SHP77 treated with DMSO at 0.1 percent for 48 hours (cell line): ENCODE data around the gene APOB.

Experiments
- DNase-seq: peaks from one replicate; lab custom pipeline; 2025; lab: John Stamatoyannopoulos, UW

The APOB gene

GRCh38 chr2:21004181-21004572 lies 39.7 kb downstream of the APOB start:
- DNase-seq = no peak

DNA sequence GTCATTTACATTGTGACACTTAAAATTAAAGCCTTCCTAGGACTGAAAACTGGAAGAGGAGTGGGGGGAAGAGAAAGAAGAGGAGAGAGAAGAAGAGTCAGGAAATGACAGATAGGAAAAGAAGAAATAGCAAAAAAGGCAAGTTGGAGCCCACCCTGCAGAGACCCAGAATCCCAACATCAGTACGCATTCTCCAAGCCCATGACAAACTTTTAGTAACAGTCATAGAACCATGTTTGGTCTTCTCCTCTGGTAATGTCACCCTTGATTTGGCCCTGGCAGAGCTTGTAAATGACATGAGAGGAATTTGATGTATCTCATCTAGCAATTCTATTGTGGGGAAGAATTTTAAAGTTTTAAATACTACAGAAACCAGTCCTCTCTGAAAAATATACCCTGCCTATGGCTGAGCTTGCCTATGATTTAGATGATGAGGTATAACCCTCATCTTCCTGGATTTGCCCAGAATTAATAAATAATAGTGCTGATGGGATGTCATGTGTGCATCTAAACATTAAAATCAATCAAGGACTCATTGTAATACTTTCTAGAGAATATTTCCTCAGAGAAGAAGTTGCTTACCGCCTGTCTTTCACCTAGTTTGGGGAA lies 40.2 kb downstream of the APOB start:
- no peak for DNase-seq

GRCh38 chr2:21002814-21003192 lies 41.1 kb downstream of the APOB start:
- DNase-seq = no peak

GRCh38 chr2:21001988-21002813 lies 41.7 kb downstream of the APOB start:
- no peak for DNase-seq

DNA sequence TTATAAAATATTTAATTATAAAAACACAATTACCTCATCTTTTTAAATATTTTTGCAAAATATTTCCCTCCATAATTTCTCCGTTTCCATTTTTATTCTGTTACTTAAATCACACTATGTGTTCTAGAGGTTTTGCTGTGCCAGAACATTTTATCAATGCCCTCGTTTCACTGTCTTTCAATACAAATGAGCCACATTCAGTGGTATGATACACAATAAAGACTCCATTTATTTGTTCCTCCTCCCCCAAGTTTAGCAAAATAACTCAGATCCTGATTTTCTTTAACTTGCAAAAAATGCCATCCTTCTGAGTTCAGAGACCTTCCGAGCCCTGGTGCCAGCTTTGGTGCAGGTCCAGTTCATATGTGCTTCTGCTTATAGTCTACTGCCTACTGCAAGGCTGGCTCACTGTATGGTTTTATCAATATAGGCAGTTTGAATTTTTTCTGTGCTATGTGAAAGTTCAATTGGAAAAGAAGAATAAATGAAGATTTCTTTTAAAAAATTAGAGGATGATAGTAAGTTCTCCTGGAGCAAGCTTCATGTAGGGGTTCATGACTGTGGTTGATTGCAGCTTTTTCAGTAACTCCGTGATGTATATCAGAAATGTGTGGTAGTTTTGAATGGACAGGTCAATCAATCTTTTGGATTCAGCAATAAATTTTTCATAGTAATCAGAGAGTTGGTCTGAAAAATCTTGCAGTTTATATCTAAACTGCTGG lies 42.5 kb downstream of the APOB start:
- no peak for DNase-seq

DNA sequence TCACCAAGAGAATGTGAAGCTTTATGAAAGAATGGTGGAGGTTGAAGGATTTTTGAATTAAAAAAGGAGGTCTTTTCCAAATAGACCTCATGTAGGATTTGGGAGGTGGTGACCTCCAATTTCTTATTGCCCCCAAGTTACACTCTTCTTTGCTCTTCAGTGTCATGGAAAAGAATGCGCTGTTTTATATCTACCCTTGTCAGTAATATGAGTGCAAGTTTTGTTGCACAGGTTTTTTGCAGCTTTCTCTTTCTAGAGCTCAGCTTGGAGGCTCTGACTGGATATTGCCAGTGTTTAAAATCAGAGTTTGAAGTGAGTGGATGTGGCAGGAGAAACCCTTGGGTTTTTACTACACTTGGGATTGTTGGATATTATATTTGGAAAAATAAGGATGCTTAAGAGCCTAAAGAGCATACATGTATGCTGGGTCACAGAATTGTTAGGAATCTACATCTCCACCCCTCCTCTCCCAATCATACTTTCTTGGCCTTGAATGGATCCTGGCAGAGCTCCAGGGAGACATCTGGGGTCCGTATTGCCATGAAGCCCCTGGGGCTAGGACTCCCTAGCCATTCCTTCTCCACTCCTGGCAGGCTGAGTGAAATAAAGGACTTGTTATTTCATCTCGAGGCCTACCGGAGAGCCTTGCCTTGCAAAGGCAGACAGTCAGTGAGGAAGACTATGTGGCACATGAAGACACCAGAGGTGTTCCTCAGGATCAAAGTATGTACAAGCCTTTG lies 43.8 kb downstream of the APOB start:
- no peak for DNase-seq

GRCh38 chr2:20998972-20999905 lies 44.6 kb downstream of the APOB start:
- DNase-seq = no peak

GRCh38 chr2:20997953-20998722 lies 45.7 kb downstream of the APOB start:
- DNase-seq = no peak

- no peak for DNase-seq
Observed at GRCh38 chr2:20994130-20994529, 49.7 kb downstream of the APOB start.

GRCh38 chr2:20992201-20992711 lies 51.6 kb downstream of the APOB start:
- DNase-seq = no peak

GRCh38 chr2:20990442-20991430 lies 53.1 kb downstream of the APOB start:
- no peak for DNase-seq

- DNase-seq = no peak
Observed at GRCh38 chr2:20989404-20989803, 54.5 kb downstream of the APOB start.

DNA sequence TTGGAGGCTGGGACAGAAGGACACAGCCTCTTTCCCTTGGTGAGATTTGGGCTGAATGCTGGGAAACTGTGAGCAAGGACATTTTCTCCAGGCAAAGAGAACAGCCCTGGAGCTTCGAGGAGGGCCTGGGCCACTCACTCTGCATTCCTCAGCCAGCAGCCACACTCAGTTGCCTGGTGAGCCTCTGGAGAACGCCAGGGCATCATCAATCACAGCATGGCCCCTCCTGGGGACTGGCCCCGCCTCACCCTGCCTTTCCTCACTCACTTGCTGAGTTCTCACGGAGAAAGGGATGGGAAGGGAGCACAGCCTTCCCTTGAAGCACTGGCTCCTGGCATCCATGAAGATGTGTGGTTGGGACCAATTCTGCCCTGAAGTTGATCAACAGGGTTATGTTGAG lies 55.0 kb downstream of the APOB start:
- no peak for DNase-seq

DNA sequence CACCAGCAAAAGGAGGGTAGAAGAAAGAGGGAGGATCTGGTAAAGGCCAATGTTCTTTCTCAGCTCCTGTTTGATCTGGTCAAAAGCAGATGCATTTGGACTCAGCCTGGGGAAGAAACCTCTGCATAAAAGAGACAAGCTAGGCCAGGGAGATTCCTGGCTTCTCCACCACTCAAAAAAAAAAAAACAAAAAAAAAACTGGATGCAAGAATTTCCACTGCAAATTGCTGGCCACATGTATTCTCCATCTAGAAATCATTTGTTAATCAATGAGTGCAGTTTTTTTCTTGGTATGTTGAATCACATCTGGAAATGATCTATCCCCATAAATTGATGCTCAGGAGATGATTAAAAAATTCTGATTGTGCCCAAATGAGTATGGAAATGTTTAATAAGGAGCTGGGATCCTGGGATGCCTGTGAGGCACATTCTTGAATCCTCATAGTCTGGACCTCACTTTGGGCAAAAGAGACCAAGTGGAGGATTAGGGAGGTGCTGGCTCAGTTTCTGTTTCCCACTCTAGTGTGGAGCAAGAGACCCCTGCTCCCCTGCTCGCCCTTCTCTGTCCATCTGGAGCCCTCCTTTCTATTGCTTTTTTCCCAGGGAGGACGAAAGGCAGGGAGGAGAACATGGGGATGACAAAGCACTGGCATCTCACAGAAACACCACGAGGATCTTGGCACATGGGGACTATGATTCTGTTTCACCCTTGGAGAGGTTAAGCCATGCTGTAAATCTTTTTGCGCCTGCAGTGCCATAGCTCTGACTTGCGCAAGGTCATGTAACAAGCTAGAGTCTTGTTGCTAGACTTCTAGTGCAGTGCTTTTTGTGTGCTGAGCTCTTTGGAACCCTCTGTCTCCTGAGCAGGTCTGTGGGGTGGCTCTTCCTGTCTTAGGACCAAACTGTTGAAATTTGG lies 57.6 kb downstream of the APOB start:
- DNase-seq = no peak

GRCh38 chr2:20985062-20985461 lies 58.8 kb downstream of the APOB start:
- DNase-seq = no peak

- no peak for DNase-seq
Observed at GRCh38 chr2:20984408-20984807, 59.5 kb downstream of the APOB start.

DNA sequence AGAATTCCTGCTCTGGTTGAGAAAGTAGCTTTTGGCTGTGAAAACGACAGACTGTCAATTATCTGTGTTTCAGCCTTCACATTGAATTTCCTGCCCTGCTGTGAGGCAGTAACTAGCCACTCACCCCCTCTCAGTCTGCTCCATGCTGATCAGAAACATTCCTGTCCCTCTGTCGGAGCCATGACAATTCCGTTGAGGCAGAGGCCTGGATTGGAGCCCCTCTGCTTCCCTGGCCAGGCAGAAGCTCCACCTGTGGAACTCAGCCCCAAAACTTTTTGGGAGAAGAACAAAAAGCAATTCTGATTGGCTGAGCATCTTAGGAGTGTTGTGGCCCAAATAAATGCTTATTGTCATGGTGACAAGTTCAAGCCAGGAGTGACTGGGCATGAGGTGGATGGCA lies 60.0 kb downstream of the APOB start:
- no peak for DNase-seq

- no peak for DNase-seq
Observed at GRCh38 chr2:20982861-20983260, 61.0 kb downstream of the APOB start.
